Measurements from ENCODE around the gene TIMP2.
"Not testable (repeated sequence)": the region's sequence is repeated elsewhere in the genome, so short reads cannot be mapped to it uniquely, and the experiment has no call there.

The TIMP2 gene

DNA sequence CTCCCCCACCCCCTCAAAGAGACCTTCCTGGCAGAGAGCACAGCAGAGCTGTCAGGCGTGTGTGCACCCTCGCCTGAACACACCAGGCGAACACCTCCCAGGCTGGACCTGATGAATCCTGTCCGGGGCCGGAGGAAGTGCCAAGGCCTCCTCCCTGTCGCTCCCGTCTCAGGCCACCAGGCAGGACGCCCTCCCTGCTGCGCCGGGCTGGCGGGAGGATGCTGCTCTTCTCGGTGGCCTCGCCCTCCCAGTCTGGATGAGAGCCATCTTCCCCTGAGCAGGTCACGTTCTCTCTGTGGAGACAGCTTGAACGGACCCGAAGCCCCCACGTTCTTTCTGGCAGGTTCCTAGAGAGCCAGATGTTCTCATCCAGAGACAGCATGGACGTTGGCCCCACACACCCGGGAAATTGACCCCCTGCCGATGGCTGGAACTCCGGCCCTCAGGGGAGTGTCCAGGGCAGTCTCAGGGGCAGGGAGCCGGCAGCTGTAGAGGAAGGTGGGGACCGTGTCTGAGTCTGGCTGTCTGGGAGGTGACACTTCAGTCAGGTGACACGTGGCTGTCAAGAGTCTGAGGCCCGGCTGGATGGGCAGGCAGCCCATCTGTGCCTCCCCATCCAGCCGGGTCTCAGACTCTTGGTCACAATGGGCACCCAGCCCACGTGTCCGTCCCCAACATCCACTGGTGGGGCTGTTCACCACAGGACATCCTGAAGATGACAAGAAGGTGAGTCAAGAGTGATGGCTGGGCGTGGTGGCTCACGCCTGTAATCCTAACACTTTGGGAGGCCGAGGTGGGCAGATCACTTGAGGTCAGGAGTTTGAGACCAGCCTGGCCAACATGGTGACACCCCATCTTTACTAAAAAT is 5.0 kb upstream of the TIMP2 start:
- DNase-seq, result no peak

DNA sequence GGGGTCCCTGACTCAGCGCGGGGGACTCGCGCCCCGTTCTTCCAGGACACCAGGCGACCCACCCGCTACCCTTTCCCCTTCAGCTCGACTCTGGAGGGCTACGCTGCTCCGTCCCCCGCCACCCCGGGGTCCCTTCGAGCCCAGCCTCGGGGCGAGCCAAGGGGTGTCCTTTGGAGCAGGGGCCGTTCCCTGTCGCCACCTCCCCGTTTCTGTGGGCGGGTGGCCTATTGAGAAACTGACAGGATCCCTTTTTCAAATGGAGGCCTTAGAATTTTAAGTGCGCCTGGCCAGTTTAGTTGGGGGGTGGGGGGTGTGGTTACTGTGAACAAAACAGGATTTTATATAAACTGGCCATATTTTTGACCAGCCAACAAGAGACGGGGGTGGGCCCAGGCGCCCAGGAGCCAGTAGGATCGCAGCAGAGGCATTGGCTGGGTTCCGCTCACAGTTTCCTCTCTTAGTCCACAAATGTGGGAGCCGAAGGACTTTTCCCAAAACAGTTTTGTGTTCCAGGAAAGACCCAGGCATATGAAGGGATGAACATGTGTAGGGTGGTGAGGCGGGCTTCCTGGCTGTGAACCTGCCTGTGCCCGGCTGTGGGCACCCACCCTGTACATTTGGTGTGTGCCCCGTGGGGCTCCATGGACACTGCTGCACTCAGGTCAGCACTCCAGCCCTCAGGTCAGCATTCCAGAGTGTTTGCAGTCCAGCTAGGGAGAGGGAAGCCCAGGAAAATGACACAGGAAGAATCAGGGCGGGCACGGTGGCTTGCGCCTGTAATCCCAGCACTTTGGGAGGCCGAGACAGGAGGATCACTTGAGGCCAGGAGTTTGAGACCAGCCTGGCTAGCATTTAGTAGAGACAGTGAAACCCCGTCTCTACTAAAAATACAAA is 722 bp upstream of the TIMP2 start:
- DNase-seq, result no peak

- peak; percentile 35 for DNase-seq
Observed at GRCh38 chr17:78924481-78925151, 571 bp downstream of the TIMP2 start.

DNA sequence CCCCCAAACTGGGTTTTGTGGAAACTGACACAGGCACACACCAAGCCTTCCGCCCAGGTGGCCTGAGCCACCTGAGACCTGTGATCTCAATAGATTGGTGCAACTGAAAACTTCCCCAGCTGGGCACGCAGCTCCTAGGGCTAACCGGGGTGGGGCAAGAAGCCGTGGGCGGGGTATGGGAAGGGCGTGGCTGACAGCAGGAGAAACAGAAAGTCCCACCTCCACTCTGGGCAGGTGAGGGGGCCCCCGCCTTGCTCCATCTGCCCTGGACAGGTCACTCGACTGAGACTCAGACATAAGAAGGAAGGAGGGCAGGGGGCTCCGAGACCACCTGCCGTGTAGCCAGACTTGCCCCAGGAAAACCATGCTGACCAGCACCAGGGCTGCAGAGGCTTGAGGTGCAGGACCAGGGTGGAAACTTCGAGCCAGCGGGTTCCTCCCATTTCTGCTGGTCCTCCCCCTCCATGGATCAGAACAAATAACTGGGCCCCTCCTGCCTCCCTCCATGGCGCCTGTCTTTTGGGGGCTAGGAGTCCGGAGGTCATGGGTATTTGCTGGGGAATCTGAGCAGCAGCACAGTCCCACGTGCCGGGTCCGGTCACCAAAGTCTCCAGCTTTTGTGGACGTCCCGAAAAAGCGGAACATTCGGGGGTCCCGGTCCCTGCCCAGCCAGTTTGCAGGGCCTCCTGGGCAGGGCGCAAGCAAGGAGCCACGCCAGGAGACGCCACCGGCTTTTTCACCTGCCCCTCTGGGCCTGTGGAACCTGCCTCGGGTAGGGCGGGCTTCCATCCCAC is 1.3 kb downstream of the TIMP2 start:
- peak; percentile 96 for DNase-seq

DNA sequence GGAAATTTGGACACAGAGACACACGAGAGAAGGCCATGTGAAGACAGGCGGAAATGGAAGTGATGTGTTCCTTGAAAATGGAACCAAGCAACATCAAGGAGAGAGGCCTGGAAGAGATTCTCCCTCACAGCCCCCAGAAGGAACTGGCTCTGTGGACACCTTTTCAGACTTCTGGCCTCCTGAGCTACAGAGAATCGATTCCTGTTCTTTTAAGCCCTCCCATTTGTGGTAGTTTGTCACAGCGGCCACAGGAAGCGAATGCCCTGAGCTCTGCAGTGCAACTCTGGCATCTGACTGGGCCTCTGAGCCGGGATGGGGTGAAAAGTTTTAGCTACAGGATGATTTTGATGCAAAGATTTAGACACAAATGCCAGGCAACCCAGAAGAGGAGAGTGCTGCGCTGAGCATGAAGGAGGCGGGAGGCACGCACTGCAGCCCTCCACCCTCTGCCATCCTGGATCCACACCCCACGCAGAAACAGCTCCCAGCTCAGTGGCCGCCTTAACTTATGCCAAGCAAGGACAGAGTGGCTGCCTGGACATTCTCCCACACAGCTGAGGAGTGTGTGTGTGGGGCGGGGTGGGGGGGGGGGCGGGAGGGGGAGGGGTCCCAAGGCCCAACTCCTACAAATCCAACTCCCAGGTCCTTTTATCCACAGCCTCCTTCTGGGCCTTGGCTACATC is 2.2 kb downstream of the TIMP2 start:
- no peak for DNase-seq

DNA sequence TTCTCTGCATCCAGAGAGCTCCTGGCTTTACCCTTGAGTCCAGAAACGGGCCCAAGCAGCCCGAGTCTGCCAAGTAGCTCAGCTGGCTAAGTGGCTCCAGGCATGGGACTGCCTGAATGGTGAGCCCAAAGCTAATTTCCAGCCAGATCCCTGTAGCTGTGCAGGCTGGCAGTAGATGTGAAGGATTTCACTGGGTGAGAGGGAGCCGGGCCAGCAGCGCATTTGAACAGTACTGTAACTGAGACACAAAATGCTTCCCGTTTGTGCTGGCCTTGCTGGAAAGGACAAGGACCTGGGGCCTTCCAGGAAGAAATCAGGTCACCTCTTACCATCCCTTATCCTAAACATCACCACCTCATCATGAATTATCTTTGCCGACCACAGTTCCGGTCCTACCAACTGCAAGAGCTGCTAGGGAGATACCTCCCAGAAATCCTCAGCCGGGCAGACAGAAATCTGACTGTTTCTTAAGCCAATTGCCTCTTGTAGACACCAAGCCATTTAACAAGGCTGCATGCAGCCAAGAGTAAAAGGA is 3.7 kb downstream of the TIMP2 start:
- DNase-seq, result no peak

DNA sequence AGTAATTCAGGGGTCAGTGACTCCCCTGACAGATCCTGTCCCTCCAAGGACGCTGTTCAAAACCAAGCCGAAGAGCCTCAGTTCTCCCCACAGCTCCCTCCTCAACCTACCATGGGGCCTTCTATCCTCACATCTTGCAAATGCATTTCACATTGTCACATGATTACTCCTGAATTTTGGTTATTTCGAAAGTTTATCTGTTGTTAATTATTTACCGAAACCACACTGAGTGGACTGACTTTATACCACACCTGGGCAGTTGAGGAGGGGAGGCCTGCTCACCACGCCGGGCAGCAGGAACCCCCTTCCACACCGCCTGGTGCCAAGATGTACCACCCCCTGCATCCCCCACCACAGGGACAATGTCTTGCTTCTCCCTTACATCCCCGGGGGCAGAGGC is 4.7 kb downstream of the TIMP2 start:
- DNase-seq, result no peak

DNA sequence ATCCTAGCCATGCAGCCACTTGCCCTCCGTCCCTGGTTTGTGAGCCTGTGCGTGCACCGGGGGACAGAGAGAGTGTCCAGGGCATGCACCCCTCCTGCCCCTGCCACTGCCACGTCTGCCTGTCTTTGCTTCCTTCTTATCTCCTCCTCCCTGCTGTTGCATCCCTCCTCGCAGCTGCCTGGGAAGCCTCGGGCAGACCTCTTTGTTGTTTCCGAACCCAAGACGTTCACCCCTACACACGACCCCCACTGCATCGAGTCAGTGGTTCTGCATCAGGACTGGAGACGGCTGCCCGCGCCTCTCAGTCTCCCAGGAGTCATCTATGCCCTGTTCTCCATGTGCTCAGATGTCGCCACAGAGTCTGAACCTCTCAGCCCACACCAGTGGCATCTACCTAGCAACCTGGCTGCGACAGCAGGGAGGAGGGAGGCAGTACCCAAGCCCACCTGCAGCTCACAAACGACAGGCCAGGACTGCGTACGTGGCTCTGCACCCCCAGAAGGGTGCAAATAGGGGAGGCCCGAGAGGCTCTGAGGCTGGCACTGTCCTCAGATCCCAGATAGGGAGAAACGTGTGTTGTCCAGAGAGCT is 5.2 kb downstream of the TIMP2 start:
- DNase-seq, result no peak

GRCh38 chr17:78918979-78919378 is 6.2 kb downstream of the TIMP2 start:
- no peak for DNase-seq

DNA sequence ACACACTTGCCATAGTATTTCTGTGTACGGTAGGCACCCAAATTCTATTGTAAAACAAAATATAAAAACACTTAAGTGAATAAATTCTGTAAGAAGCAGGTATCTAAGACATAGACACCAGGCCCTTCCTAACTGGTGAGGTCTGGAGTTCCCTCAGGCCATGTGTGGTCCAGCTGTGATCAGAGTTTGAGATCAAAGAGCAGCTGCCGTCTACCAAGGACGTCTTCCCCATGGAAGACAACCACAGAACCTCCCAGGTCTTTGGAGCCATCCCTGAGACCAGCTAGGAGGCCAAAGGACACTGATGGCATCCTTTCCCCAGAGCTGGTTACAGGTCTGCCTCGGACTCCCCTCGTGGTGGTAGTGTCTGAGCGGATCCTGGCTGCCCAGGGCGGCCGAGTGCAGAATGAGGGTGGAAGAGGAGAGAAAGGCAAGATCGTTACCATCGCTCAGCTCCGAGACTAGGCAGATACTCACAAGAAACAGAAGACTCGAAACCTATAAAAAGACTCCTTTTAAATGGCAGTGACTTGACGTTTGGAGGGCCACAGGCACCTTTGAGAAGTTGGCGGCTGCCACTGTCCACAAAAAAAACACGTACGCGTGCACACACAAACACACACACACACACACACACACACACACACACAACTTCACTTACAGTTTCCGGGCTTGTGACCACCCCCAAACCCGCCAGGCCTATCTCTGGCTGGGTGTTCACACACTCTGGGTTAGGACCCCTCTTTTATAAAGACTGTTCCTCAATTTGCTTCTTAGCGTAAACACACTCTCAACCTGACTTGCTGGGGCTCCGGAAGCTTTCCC is 7.5 kb downstream of the TIMP2 start:
- DNase-seq, result no peak

GRCh38 chr17:78915872-78916632 is 9.1 kb downstream of the TIMP2 start:
- no peak for DNase-seq

DNA sequence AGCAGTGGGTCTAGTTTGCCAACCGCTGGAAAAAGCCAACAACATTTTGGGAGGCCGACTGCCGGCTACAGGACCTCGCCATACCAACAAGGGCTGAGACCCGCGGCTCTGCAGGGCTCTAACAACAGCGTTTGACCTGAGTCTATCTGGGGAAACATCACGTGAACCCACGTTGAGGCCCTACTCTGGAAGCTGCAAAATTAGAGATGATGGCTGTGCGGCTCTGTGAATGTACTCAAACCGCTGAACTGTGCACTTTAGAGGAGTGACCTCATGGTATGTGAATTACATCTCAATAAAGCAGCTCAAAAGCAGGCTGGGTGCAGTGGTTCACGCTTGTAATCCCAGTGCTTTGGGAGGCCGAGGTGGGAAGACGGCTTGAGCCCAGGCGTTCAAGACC is 12.1 kb downstream of the TIMP2 start:
- no peak for DNase-seq

GRCh38 chr17:78912082-78912481 is 13.1 kb downstream of the TIMP2 start:
- no peak for DNase-seq

GRCh38 chr17:78911543-78911942 is 13.6 kb downstream of the TIMP2 start:
- not testable (repeated sequence) for DNase-seq

DNA sequence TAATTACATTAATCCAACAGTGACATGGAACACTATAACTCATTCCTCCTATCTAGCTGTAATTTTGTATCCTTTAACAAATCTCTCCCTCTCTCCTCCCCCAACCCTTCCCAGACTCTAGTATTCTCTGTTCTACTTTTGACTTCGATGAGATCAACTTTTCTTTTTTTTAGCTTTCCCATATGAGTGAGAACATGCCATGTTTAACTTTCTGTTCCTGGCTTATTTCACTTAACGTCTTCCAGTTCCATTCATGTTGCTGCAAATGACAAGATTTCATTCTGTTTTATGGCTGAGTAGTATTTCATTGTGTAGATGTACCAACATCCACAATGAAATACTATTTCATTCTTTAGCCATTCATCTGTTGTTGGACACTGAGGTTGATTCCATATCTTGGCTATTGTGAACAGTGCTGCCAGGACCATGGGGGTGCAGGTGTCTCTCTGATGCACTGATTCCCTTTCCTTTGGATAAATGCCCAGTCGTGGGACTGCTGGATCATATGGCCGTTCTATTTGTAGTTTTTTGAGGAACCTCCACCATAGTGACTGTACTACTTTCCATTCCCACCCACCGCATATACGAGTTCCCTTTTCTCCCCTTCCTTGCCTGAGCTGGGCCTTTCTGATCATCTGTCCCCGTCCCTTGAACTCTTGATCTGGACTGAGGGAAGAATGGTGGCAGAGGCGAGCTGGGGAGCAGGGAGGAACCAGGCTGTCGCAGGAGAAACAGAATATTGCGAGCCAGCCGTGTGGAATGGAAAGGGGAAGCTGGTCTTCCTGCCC is 14.5 kb downstream of the TIMP2 start:
- no peak for DNase-seq

- no peak for DNase-seq
Observed at GRCh38 chr17:78908426-78908825, 16.8 kb downstream of the TIMP2 start.

GRCh38 chr17:78905541-78905940 is 19.6 kb downstream of the TIMP2 start:
- no peak for DNase-seq

GRCh38 chr17:78905116-78905515 is 20.1 kb downstream of the TIMP2 start:
- no peak for DNase-seq

DNA sequence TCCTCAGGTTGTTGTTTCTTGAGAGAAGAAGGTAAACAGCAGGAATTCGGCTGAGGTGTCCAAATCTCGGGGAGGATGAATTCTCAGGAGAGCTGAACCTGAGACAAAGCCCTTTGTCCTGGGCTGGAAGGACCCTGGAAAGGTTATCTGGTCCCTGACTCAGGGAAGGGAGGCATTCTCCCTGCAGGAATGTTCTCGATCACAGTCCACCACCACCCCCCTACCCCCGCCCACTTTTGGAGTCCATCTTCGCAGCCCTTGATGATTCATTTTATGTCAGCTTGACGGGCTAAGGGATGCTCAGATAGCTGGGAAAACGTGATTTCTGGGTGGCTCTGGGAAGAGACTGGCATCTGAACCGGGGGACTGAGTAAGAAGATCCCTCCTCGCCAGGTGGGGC is 20.8 kb downstream of the TIMP2 start:
- DNase-seq, result no peak

Measured in RPMI8226 (cell line).